B cell (primary cell): Measurements from ENCODE around the gene CD44. TPM values are rescaled to one million over a fixed set of nuclear protein-coding genes. Genes with fewer than 3 reads are reported as not detected.

ENCODE experiments used
- ATAC-seq: fragments of 200-7000 bp; cut with Tn5 transposase; one replicate; pipeline ENCODE4 v1.10.0; 2021; ENCODE audit warnings: low read depth, mild to moderate bottlenecking, moderate number of reproducible peaks, moderate library complexity
- CTCF ChIA-PET: fragments of 350-600 bp; sonication (Branson Sonifier 250); formaldehyde crosslinking; loops from one replicate; lab custom pipeline; 2021; ENCODE audit warnings: antibody characterized with exemption, inconsistent platforms; lab: Charles Lee
- POLR2A ChIA-PET: fragments of 350-600 bp; sonication (Branson Sonifier 250); formaldehyde crosslinking; loops from one replicate; lab custom pipeline; 2021; ENCODE audit warnings: antibody characterized with exemption; lab: Charles Lee
- DNase-seq: peaks from one replicate; pipeline ENCODE4 v3.0.0; 2013
- H2AFZ ChIP-seq: 2 replicates; pipeline ENCODE4 v1.6.1; 2012; ENCODE audit warnings: mild to moderate bottlenecking, low read depth, low read length; ENCODE audit not compliant: insufficient read depth, poor library complexity, severe bottlenecking
- H3K27ac ChIP-seq, 2 donors: 1 replicate in 1 of 2; 2 replicates in 1 of 2; pipeline ENCODE4 v1.5.1; 2012 to 2013; ENCODE audit warnings: low read length in 2 of 2, mild to moderate bottlenecking in 2 of 2, moderate library complexity in 1 of 2
- H3K27me3 ChIP-seq, 4 experiments: fragments of 200-600 bp in 1 of 4; sonication (generic) in 1 of 4; replicated peaks in 1 of 4; 1 replicate in 2 of 4; 2 replicates in 2 of 4; pipeline versions ENCODE4 v1.6.1 to v1.7.0; 2013 to 2016; ENCODE audit warnings: low read length in 3 of 4, mild to moderate bottlenecking in 2 of 4, mixed read lengths in 1 of 4, moderate library complexity in 1 of 4; ENCODE audit not compliant: insufficient read depth in 4 of 4, control insufficient read depth in 3 of 4; ENCODE audit errors: control extremely low read depth in 1 of 4
- H3K36me3 ChIP-seq, 2 experiments: replicated peaks in 1 of 2; 1 replicate in 1 of 2; 2 replicates in 1 of 2; pipeline versions ENCODE4 v1.6.1 to v1.7.1; 2013; ENCODE audit warnings: low read length in 1 of 2; ENCODE audit not compliant: insufficient read depth in 2 of 2, control insufficient read depth in 1 of 2; ENCODE audit errors: control extremely low read depth in 1 of 2, extremely low read depth in 1 of 2
- H3K4me1 ChIP-seq, 2 donors: fragments of 200-600 bp in 1 of 2; sonication (generic) in 1 of 2; 1 replicate in 1 of 2; 2 replicates in 1 of 2; pipeline versions ENCODE4 v1.5.1 to v1.6.1; 2013 to 2017; ENCODE audit warnings: low read length in 2 of 2; ENCODE audit not compliant: control insufficient read depth in 2 of 2, insufficient read depth in 2 of 2
- H3K4me2 ChIP-seq: replicated peaks from 2 replicates; pipeline ENCODE3; 2012; ENCODE audit warnings: mild to moderate bottlenecking, low read depth, low read length; ENCODE audit not compliant: poor library complexity, severe bottlenecking
- H3K4me3 ChIP-seq, 5 experiments: fragments of 200-600 bp in 1 of 5; sonication (generic) in 1 of 5; 1 replicate in 3 of 5; 2 replicates in 2 of 5; pipeline versions ENCODE4 v1.5.1 to v1.7.0; 2011 to 2016; ENCODE audit warnings: low read length in 4 of 5, mild to moderate bottlenecking in 4 of 5, low read depth in 2 of 5, control low read depth in 1 of 5, moderate library complexity in 1 of 5; ENCODE audit not compliant: insufficient read depth in 1 of 5; ENCODE audit errors: control extremely low read depth in 1 of 5, extremely low read depth in 1 of 5
- H3K79me2 ChIP-seq: fragments of 200-600 bp; sonication (generic); one replicate; pipeline ENCODE4 v1.6.0; 2016; ENCODE audit warnings: low read length; ENCODE audit not compliant: control insufficient read depth, insufficient read depth
- H3K9ac ChIP-seq: fragments of 200-600 bp; sonication (generic); 2 replicates; pipeline ENCODE4 v1.6.1; 2017; ENCODE audit warnings: mild to moderate bottlenecking, low read length, moderate library complexity
- H3K9me3 ChIP-seq, 3 donors: one replicate each; pipeline versions ENCODE4 v1.6.1 to v1.7.1; 2013; ENCODE audit warnings: low read length in 2 of 3; ENCODE audit not compliant: control insufficient read depth in 2 of 3, insufficient read depth in 1 of 3; ENCODE audit errors: control extremely low read depth in 1 of 3
- H4K20me1 ChIP-seq: 2 replicates; pipeline ENCODE4 v1.6.0; 2012; ENCODE audit warnings: mild to moderate bottlenecking, low read length; ENCODE audit not compliant: insufficient read depth, control insufficient read depth, poor library complexity, severe bottlenecking
- H3K27ac Mint-ChIP-seq: one replicate; pipeline ENCODE4 v1.8.0; 2021; ENCODE audit warnings: mixed read lengths
- H3K27me3 Mint-ChIP-seq: one replicate; pipeline ENCODE4 v1.8.0; 2021; ENCODE audit warnings: mixed read lengths
- H3K4me1 Mint-ChIP-seq: one replicate; pipeline ENCODE4 v1.8.0; 2021; ENCODE audit warnings: mixed read lengths
- H3K4me3 Mint-ChIP-seq: one replicate; pipeline ENCODE4 v1.8.0; 2021; ENCODE audit warnings: mixed read lengths
- H3K9me3 Mint-ChIP-seq: one replicate; pipeline ENCODE4 v1.8.0; 2022; ENCODE audit warnings: mixed read lengths; ENCODE audit not compliant: insufficient read depth
- CTCF ChIP-seq: fragments of 200-600 bp; IDR thresholded peaks from one replicate; pipeline ENCODE4 v1.8.0; 2022; ENCODE audit warnings: antibody characterized with exemption, mild to moderate bottlenecking
- EZH2 ChIP-seq: IDR thresholded peaks from 2 replicates; pipeline ENCODE4 v1.6.1; 2012; ENCODE audit warnings: borderline replicate concordance, low read depth, mild to moderate bottlenecking, moderate library complexity, low read length; ENCODE audit not compliant: insufficient read depth, poor library complexity, severe bottlenecking
- whole genome bisulfite sequencing: methylation state at CpG from one replicate; pipeline ENCODE4 v1.1.5; 2013; ENCODE audit warnings: missing lambda C conversion rate; ENCODE audit not compliant: insufficient coverage; 5-methylcytosine and 5-hydroxymethylcytosine counted together
- intact Hi-C: fragments of 100-400 bp; cut with micrococcal nuclease; formaldehyde crosslinking; loops from one replicate; pipeline ENCODE4 v1.10.0; 2022
- polyA plus RNA-seq: library from polyadenylated mRNA; depleted of rRNA; stranded (reverse); fragments of >200 nt; gene quantifications from 2 replicates; pipeline ENCODE4 v1.2.3, GENCODE V29; 2012
- total RNA-seq, 2 donors: library from RNA; stranded (reverse); fragments of 120-200 nt in 1 of 2; gene quantifications; 1 replicate in 1 of 2; 2 replicates in 1 of 2; pipeline versions ENCODE4 v1.2.3 to v1.2.4, GENCODE V29; 2013 to 2022

The CD44 gene
- total and polyA plus RNA-seq, 2 donors (not counting 1 experiment from before 2014, with no cell fraction given), result 261 to 896 TPM

- POLR2A ChIA-PET, result no interaction called here
- ATAC-seq (no peak), DNase-seq (no peak)
- TF ChIP-seq CTCF, result no peak
- no peak for TF ChIP-seq EZH2
- Mint-ChIP-seq H3K4me1 (no peaks in the 10 kb centered on the region), H3K27me3 (peaks cover 2% of the 10 kb centered on the region), H3K27ac (no peak overlapping the region), H3K9me3 (no peaks in the 10 kb centered on the region), H3K4me3 (no peak overlapping the region)
- CTCF ChIA-PET, result interaction anchor here (1.3 to 2.8 kb wide), 4 partner anchors 8 to 232 kb away, joined by 4 to 10 read pairs (median 5); no protein-coding TSS in a partner anchor
- no peak overlapping the region for H3K4me3 ChIP-seq
- H3K27me3 ChIP-seq, result no peaks in the 10 kb centered on the region
- H3K9me3 ChIP-seq, result no peaks in the 10 kb centered on the region
- H3K9ac ChIP-seq, result no peak overlapping the region
- H2AFZ ChIP-seq, result no peak overlapping the region
- no peaks in the 10 kb centered on the region for H4K20me1 ChIP-seq
- H3K36me3 ChIP-seq, result no peaks in the 10 kb centered on the region
- intact Hi-C loops, result no loop called here
- no peaks in the 10 kb centered on the region for H3K79me2 ChIP-seq
- H3K4me1 ChIP-seq, result no peaks in the 10 kb centered on the region
- H3K27ac ChIP-seq, result no peak overlapping the region
- 100% methylated on average over 1 of the region's 1 CpG for WGBS
- H3K4me2 ChIP-seq, result no peak overlapping the region
These were observed 106.8 kb downstream of the CD44 start for GRCh38 chr11:35245786-35246185.

- H3K4me1 Mint-ChIP-seq, result no peaks in the 10 kb centered on the region
- Histone ChIP-seq H3K9me3 (no peaks in the 10 kb centered on the region), H3K36me3 (no peaks in the 10 kb centered on the region), H2AFZ (no peak overlapping the region), H3K27me3 (no peaks in the 10 kb centered on the region), H3K4me3 (no peak overlapping the region), H3K4me1 (no peaks in the 10 kb centered on the region), H3K9ac (no peak overlapping the region), H3K27ac (no peak overlapping the region), H4K20me1 (no peaks in the 10 kb centered on the region), H3K4me2 (no peak overlapping the region), H3K79me2 (no peaks in the 10 kb centered on the region)
- intact Hi-C loops, result no loop called here
- DNase-seq (no peak), ATAC-seq (no peak)
- H3K9me3 Mint-ChIP-seq, result no peaks in the 10 kb centered on the region
- ChIA-PET POLR2A (no interaction called here), CTCF (interaction anchor here (2.2 to 2.8 kb wide), 2 partner anchors 9 to 10 kb away, joined by 6 to 10 read pairs; no protein-coding TSS in a partner anchor)
- H3K27me3 Mint-ChIP-seq, result peaks cover 2% of the 10 kb centered on the region
- WGBS, result 93% methylated on average over 2 of the region's 2 CpGs
- TF ChIP-seq EZH2, result no peak
- TF ChIP-seq CTCF, result no peak
- H3K4me3 Mint-ChIP-seq, result no peak overlapping the region
- H3K27ac Mint-ChIP-seq, result no peak overlapping the region
These were observed 107.8 kb downstream of the CD44 start for GRCh38 chr11:35246745-35247144.
